Adrenal gland (tissue), 5 donors: ENCODE data around the gene AMPD2.

ENCODE experiments used
- POLR2A ChIP-seq, 2 donors: fragments of 450-650 bp; IDR thresholded peaks; one replicate each; pipeline ENCODE4 v1.6.1; 2017; ENCODE audit warnings: antibody characterized with exemption in 2 of 2, mild to moderate bottlenecking in 2 of 2, moderate library complexity in 1 of 2
- TF ChIP-seq, protein P1 (sequence below), 6 experiments: fragments of 450-650 bp in 4 of 6; fragments of 200-600 bp in 2 of 6; sonication (generic) in 1 of 6; IDR thresholded peaks; 1 replicate in 5 of 6; 2 replicates in 1 of 6; pipeline versions ENCODE4 v1.5.1 to v1.8.0; 2016 to 2021; ENCODE audit warnings: antibody characterized with exemption in 6 of 6, mild to moderate bottlenecking in 2 of 6, moderate library complexity in 1 of 6
- donor health status: DM: no; HTN: no; CAD: no.

DNA sequence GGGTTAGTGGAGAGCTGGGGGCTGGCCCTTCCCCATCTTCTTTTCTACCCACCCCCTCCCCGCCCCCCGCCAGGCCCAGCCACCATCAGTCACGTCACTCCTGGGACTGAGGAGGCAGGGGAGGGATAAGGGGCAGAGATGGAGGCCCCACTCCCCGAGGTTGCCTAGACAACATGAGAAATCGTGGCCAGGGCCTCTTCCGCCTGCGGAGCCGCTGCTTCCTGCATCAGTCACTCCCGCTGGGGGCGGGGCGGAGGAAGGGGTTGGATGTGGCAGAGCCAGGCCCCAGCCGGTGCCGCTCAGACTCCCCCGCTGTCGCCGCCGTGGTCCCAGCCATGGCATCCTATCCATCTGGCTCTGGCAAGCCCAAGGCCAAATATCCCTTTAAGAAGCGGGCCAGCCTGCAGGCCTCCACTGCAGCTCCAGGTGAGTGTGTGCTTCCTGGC lies 1.2 kb downstream of the AMPD2 start:
- TF ChIP-seq, protein P1, sequence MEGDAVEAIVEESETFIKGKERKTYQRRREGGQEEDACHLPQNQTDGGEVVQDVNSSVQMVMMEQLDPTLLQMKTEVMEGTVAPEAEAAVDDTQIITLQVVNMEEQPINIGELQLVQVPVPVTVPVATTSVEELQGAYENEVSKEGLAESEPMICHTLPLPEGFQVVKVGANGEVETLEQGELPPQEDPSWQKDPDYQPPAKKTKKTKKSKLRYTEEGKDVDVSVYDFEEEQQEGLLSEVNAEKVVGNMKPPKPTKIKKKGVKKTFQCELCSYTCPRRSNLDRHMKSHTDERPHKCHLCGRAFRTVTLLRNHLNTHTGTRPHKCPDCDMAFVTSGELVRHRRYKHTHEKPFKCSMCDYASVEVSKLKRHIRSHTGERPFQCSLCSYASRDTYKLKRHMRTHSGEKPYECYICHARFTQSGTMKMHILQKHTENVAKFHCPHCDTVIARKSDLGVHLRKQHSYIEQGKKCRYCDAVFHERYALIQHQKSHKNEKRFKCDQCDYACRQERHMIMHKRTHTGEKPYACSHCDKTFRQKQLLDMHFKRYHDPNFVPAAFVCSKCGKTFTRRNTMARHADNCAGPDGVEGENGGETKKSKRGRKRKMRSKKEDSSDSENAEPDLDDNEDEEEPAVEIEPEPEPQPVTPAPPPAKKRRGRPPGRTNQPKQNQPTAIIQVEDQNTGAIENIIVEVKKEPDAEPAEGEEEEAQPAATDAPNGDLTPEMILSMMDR (IDR thresholded peaks at IDR 0.05): no peak
- peak; percentile 1 to 34 for TF ChIP-seq POLR2A (IDR thresholded peaks at IDR 0.05)
